ENCODE data around the gene KRTAP5-3.
"Not testable (repeated sequence)": the region's sequence is repeated elsewhere in the genome, so short reads cannot be mapped to it uniquely, and the experiment has no call there.

The KRTAP5-3 gene

GRCh38 chr11:1603629-1604028 lies 4.6 kb downstream of the KRTAP5-3 start:
- Histone ChIP-seq H3K36me3 (ENCODE audit: insufficient read depth, low read length) (no peaks in the 10 kb centered on the region), H3K9ac (ENCODE audit: low read depth, low read length) (no peak overlapping the region), H2AFZ (ENCODE audit: low read depth, low read length) (no peak overlapping the region), H4K20me1 (ENCODE audit: insufficient read depth, low read length) (no peaks in the 10 kb centered on the region), H3K27ac (ENCODE audit: low read length) (no peak overlapping the region), H3K4me2 (ENCODE audit: insufficient read depth, low read length) (no peak overlapping the region), H3K27me3 (ENCODE audit: insufficient read depth, low read length, poor library complexity) (peaks cover 12% of the 10 kb centered on the region), H3K4me1 (ENCODE audit: insufficient read depth, low read length) (no peaks in the 10 kb centered on the region), H3K79me2 (ENCODE audit: insufficient read depth, low read length) (no peaks in the 10 kb centered on the region), H3K4me3 (ENCODE audit: low read depth in 1 of 2, low read length in 2 of 2) (no peak overlapping the region), H3K9me3 (ENCODE audit: insufficient read depth, low read length, severe bottlenecking) (no peaks in the 10 kb centered on the region)
- no peak for DNase-seq
- no peak for ATAC-seq (ENCODE audit: insufficient read depth, low read depth)
- TF ChIP-seq EZH2 (IDR thresholded peaks at IDR 0.05; ENCODE audit: borderline replicate concordance, low read depth, low read length, severe bottlenecking) = no peak
- no peak for TF ChIP-seq CTCF (IDR thresholded peaks at IDR 0.05; ENCODE audit: borderline replicate concordance, extremely low read depth, low read length, poor library complexity, severe bottlenecking)

DNA sequence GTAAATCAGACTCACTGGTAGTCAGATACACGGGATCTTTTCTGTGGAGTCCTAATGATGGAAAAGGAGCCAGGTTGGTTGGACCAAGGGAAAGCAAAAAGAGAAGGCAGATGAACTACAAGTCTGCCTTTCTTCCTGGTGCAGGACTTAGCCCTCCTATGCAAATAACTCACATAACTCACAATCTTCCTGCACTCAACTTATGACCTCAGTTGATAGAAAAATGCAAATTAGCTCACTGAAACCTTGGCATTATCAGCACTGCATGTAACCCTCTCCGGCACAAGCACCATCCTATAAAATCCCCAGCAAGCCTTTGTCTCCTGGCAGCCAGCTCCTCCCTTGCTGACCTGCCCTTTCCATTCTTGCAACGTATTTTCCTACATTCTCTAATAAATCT lies 6.6 kb downstream of the KRTAP5-3 start:
- H3K36me3 ChIP-seq (ENCODE audit: insufficient read depth, low read length); H4K20me1 ChIP-seq (ENCODE audit: insufficient read depth, low read length); H3K9me3 ChIP-seq (ENCODE audit: insufficient read depth, low read length, severe bottlenecking); H3K9ac ChIP-seq (ENCODE audit: low read depth, low read length); ATAC-seq (ENCODE audit: insufficient read depth, low read depth); H3K4me1 ChIP-seq (ENCODE audit: insufficient read depth, low read length); H2AFZ ChIP-seq (ENCODE audit: low read depth, low read length); H3K27ac ChIP-seq (ENCODE audit: low read length); DNase-seq; H3K79me2 ChIP-seq (ENCODE audit: insufficient read depth, low read length); H3K4me3 ChIP-seq (ENCODE audit: low read depth in 1 of 2, low read length in 2 of 2); H3K4me2 ChIP-seq (ENCODE audit: insufficient read depth, low read length): not testable (repeated sequence)
- peaks cover 12% of the 10 kb centered on the region for H3K27me3 ChIP-seq (ENCODE audit: insufficient read depth, low read length, poor library complexity)

DNA sequence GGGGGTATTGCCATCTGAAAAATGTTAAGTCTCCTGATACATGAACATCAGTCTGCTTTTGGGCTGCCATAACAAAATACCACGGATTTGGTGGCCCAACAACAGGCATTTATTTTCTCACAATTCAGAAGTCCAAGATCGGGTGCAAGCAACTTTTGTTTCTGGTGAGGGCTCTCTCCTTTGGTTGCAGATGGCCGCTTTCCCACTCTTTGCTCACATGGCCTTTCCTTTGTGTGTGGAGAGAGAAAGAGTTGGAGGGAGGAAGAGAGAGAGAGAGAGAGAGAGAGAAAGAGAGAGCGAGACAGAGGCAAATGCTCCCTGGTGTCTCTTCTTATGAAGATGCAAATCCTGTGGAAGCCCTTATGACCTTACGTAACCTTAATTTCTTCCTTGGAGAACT lies 7.6 kb downstream of the KRTAP5-3 start:
- no peak overlapping the region for H3K4me2 ChIP-seq (ENCODE audit: insufficient read depth, low read length)
- no peak overlapping the region for H2AFZ ChIP-seq (ENCODE audit: low read depth, low read length)
- peaks cover 12% of the 10 kb centered on the region for H3K27me3 ChIP-seq (ENCODE audit: insufficient read depth, low read length, poor library complexity)
- H3K36me3 ChIP-seq (ENCODE audit: insufficient read depth, low read length) = no peaks in the 10 kb centered on the region
- H3K79me2 ChIP-seq (ENCODE audit: insufficient read depth, low read length) = no peaks in the 10 kb centered on the region
- DNase-seq = no peak
- no peak for TF ChIP-seq EZH2 (IDR thresholded peaks at IDR 0.05; ENCODE audit: borderline replicate concordance, low read depth, low read length, severe bottlenecking)
- TF ChIP-seq CTCF (IDR thresholded peaks at IDR 0.05; ENCODE audit: borderline replicate concordance, extremely low read depth, low read length, poor library complexity, severe bottlenecking) = no peak
- no peak overlapping the region for H3K9ac ChIP-seq (ENCODE audit: low read depth, low read length)
- no peaks in the 10 kb centered on the region for H3K4me1 ChIP-seq (ENCODE audit: insufficient read depth, low read length)
- H3K9me3 ChIP-seq (ENCODE audit: insufficient read depth, low read length, severe bottlenecking) = no peaks in the 10 kb centered on the region
- ATAC-seq (ENCODE audit: insufficient read depth, low read depth) = no peak
- no peak overlapping the region for H3K27ac ChIP-seq (ENCODE audit: low read length)
- no peaks in the 10 kb centered on the region for H4K20me1 ChIP-seq (ENCODE audit: insufficient read depth, low read length)
- H3K4me3 ChIP-seq (ENCODE audit: low read depth in 1 of 2, low read length in 2 of 2) = no peak overlapping the region

DNA sequence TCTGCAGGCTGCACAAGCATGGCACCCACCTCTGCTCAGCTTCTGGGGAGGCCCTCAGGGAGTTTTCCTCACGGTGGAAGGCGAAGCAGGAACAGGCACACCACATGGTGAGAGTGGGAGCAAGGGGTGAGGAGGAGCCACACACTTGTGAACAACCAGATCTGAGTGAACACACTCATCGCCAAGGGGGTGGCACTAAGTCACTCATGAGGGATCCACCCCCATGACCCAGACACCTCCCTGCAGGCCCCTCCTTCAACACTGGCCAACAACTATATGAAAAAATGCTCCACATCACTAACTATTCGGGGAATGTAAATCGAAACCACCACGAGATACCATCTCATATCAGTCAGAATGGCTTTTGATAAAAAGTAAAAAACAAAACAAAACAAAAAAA lies 9.4 kb downstream of the KRTAP5-3 start:
- Histone ChIP-seq H3K4me1 (ENCODE audit: insufficient read depth, low read length) (no peaks in the 10 kb centered on the region), H3K9ac (ENCODE audit: low read depth, low read length) (no peak overlapping the region), H3K27ac (ENCODE audit: low read length) (no peak overlapping the region), H3K79me2 (ENCODE audit: insufficient read depth, low read length) (no peaks in the 10 kb centered on the region), H3K4me3 (ENCODE audit: low read depth in 1 of 2, low read length in 2 of 2) (no peak overlapping the region), H3K36me3 (ENCODE audit: insufficient read depth, low read length) (no peaks in the 10 kb centered on the region), H3K4me2 (ENCODE audit: insufficient read depth, low read length) (no peak overlapping the region), H3K27me3 (ENCODE audit: insufficient read depth, low read length, poor library complexity) (peaks cover 8% of the 10 kb centered on the region), H3K9me3 (ENCODE audit: insufficient read depth, low read length, severe bottlenecking) (no peaks in the 10 kb centered on the region), H2AFZ (ENCODE audit: low read depth, low read length) (no peak overlapping the region), H4K20me1 (ENCODE audit: insufficient read depth, low read length) (no peaks in the 10 kb centered on the region)
- no peak for DNase-seq
- no peak for ATAC-seq (ENCODE audit: insufficient read depth, low read depth)
- TF ChIP-seq CTCF (IDR thresholded peaks at IDR 0.05; ENCODE audit: borderline replicate concordance, extremely low read depth, low read length, poor library complexity, severe bottlenecking) = no peak
- no peak for TF ChIP-seq EZH2 (IDR thresholded peaks at IDR 0.05; ENCODE audit: borderline replicate concordance, low read depth, low read length, severe bottlenecking)

DNA sequence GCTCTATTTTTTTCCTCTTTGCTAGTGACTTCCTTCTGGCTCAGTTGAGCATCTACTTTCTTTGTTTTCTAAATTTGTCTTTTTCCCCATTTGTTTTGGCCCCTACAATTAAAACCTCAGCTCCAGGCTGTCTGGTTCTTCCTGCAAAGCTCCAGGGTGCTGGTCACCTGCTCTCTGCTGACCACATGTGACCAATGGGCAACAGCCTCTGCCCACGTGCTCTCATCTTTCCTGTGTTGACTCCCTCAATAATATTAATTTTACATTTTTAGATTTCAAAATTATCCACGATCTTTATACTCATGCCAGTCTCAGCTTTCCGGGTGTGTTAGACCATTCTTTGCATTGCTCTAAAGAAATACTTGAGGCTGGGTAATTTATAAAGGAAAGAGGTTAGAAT lies 9.9 kb downstream of the KRTAP5-3 start:
- H2AFZ ChIP-seq (ENCODE audit: low read depth, low read length); H3K4me2 ChIP-seq (ENCODE audit: insufficient read depth, low read length); H3K36me3 ChIP-seq (ENCODE audit: insufficient read depth, low read length); ATAC-seq (ENCODE audit: insufficient read depth, low read depth); H3K4me3 ChIP-seq (ENCODE audit: low read depth in 1 of 2, low read length in 2 of 2); H3K4me1 ChIP-seq (ENCODE audit: insufficient read depth, low read length); H3K9ac ChIP-seq (ENCODE audit: low read depth, low read length); H4K20me1 ChIP-seq (ENCODE audit: insufficient read depth, low read length); DNase-seq; H3K27me3 ChIP-seq (ENCODE audit: insufficient read depth, low read length, poor library complexity); H3K79me2 ChIP-seq (ENCODE audit: insufficient read depth, low read length); H3K27ac ChIP-seq (ENCODE audit: low read length); H3K9me3 ChIP-seq (ENCODE audit: insufficient read depth, low read length, severe bottlenecking): not testable (repeated sequence)
